ENCODE results near the gene SERAC1. TPM values are rescaled to one million over a fixed set of nuclear protein-coding genes. Genes with fewer than 3 reads are reported as not detected.

Gene SERAC1
- polyA plus RNA-seq, 1 donor (not counting 4 experiments of a cell fraction or from before 2014, with no cell fraction given) = 10.1 TPM

- FAIRE-seq (no peak), DNase-seq (ENCODE audit: low read depth, low spot score) (no peak)
- Histone ChIP-seq H3K9me1 (ENCODE audit: control insufficient read depth, extremely low read depth, insufficient read depth, low read length) (no peaks in the 10 kb centered on the region), H3K4me3 (ENCODE audit: control insufficient read depth in 2 of 3, extremely low read depth in 1 of 3, insufficient read depth in 2 of 3, low read depth in 1 of 3, low read length in 3 of 3) (no peak overlapping the region), H3K79me2 (ENCODE audit: control insufficient read depth, insufficient read depth, low read length) (no peaks in the 10 kb centered on the region), H3K9ac (ENCODE audit: control insufficient read depth, extremely low read depth, insufficient read depth, low read length) (no peak overlapping the region), H4K20me1 (ENCODE audit: control insufficient read depth, extremely low read depth, insufficient read depth, low read length) (no peaks in the 10 kb centered on the region), H3K4me2 (ENCODE audit: control insufficient read depth, extremely low read depth, insufficient read depth, low read depth, low read length) (no peak overlapping the region), H3K27me3 (ENCODE audit: control insufficient read depth, extremely low read depth, insufficient read depth, low read length) (no peaks in the 10 kb centered on the region), H2AFZ (ENCODE audit: control insufficient read depth, low read length) (no peak overlapping the region), H3K9me3 (ENCODE audit: control insufficient read depth, low read depth, low read length) (no peaks in the 10 kb centered on the region), H3K36me3 (ENCODE audit: control insufficient read depth in 2 of 2, extremely low read depth in 1 of 2, insufficient read depth in 2 of 2, low read length in 2 of 2) (peaks cover 2 to 3% of the 10 kb centered on the region in 2 experiments), H3K4me1 (ENCODE audit: control insufficient read depth, extremely low read depth, insufficient read depth, low read length) (peaks cover 31% of the 10 kb centered on the region), H3K27ac (ENCODE audit: control insufficient read depth, insufficient read depth, low read length) (no peak overlapping the region)
- dilution Hi-C loops (cut with MboI; ENCODE audit: extremely low pct_ligation_motif_present, low sequenced_read_pairs) = no loop called here
- TF ChIP-seq CTCF (optimal IDR thresholded peaks at IDR 0.05 in 1 of 3, IDR thresholded peaks at IDR 0.05 in 1 of 3, conservative IDR thresholded peaks at IDR 0.05 in 1 of 3; ENCODE audit: extremely low read depth in 1 of 3, insufficient read depth in 2 of 3, low read length in 3 of 3) (no peak), EZH2 (IDR thresholded peaks at IDR 0.05; ENCODE audit: low read length) (no peak)
Observed at GRCh38 chr6:158061709-158062461, 106.2 kb downstream of the SERAC1 start.

- TF ChIP-seq CTCF (optimal IDR thresholded peaks at IDR 0.05 in 1 of 3, IDR thresholded peaks at IDR 0.05 in 1 of 3, conservative IDR thresholded peaks at IDR 0.05 in 1 of 3; ENCODE audit: extremely low read depth in 1 of 3, insufficient read depth in 2 of 3, low read length in 3 of 3) = no peak
- no peak for TF ChIP-seq EZH2 (IDR thresholded peaks at IDR 0.05; ENCODE audit: low read length)
- H3K9me3 ChIP-seq (ENCODE audit: control insufficient read depth, low read depth, low read length) = no peaks in the 10 kb centered on the region
- H3K4me2 ChIP-seq (ENCODE audit: control insufficient read depth, extremely low read depth, insufficient read depth, low read depth, low read length) = no peak overlapping the region
- H3K4me1 ChIP-seq (ENCODE audit: control insufficient read depth, extremely low read depth, insufficient read depth, low read length) = peaks cover 36% of the 10 kb centered on the region
- H3K27me3 ChIP-seq (ENCODE audit: control insufficient read depth, extremely low read depth, insufficient read depth, low read length) = no peaks in the 10 kb centered on the region
- dilution Hi-C loops (cut with MboI; ENCODE audit: extremely low pct_ligation_motif_present, low sequenced_read_pairs) = no loop called here
- no peaks in the 10 kb centered on the region for H4K20me1 ChIP-seq (ENCODE audit: control insufficient read depth, extremely low read depth, insufficient read depth, low read length)
- H3K27ac ChIP-seq (ENCODE audit: control insufficient read depth, insufficient read depth, low read length) = peak overlapping the region; percentile 90
- H3K9ac ChIP-seq (ENCODE audit: control insufficient read depth, extremely low read depth, insufficient read depth, low read length) = no peak overlapping the region
- FAIRE-seq (no peak), DNase-seq (ENCODE audit: low read depth, low spot score) (no peak)
- no peak overlapping the region for H2AFZ ChIP-seq (ENCODE audit: control insufficient read depth, low read length)
- peaks cover 2 to 6% of the 10 kb centered on the region in 2 experiments for H3K36me3 ChIP-seq (ENCODE audit: control insufficient read depth in 2 of 2, extremely low read depth in 1 of 2, insufficient read depth in 2 of 2, low read length in 2 of 2)
- no peaks in the 10 kb centered on the region for H3K9me1 ChIP-seq (ENCODE audit: control insufficient read depth, extremely low read depth, insufficient read depth, low read length)
- H3K79me2 ChIP-seq (ENCODE audit: control insufficient read depth, insufficient read depth, low read length) = no peaks in the 10 kb centered on the region
- H3K4me3 ChIP-seq (ENCODE audit: control insufficient read depth in 2 of 3, extremely low read depth in 1 of 3, insufficient read depth in 2 of 3, low read depth in 1 of 3, low read length in 3 of 3) = no peak overlapping the region
Observed at GRCh38 chr6:158061361-158061708, 106.7 kb downstream of the SERAC1 start.
